ENCODE results near the gene LARGE2. TPM values are rescaled to one million over a fixed set of nuclear protein-coding genes. Genes with fewer than 3 reads are reported as not detected.

Gene LARGE2
- not detected in 2 replicates for total RNA-seq

GRCh38 chr11:45922425-45923082 is at the start of gene LARGE2:
Gene LARGE2, plus strand, starts transcription at chr11:45922656. Its CDS starts 227 bp downstream, at chr11:45922883.

GRCh38 chr11:45885274-45885920 is 37.1 kb upstream of the LARGE2 start, which contains the start of gene MAPK8IP1:
Gene MAPK8IP1, plus strand, starts transcription at chr11:45885651. Its CDS starts 170 bp downstream, at chr11:45885821.

GRCh38 chr11:45906965-45907611 is 15.4 kb upstream of the LARGE2 start, which contains the start of gene FREY1:
Gene FREY1, minus strand, starts transcription at chr11:45907271. Its CDS starts 26 bp downstream, at chr11:45907245.

GRCh38 chr11:45917623-45918330 is 4.7 kb upstream of the LARGE2 start, which contains the start of gene PEX16:
Gene PEX16, minus strand, starts transcription at chr11:45917877. Its CDS starts 66 bp downstream, at chr11:45917811.

Other genes with a start within 250 kb of the LARGE2 start
- gene SLC35C1, start 117.5 kb upstream of the LARGE2 start, total RNA-seq = 13.1 and 17.7 TPM in 2 replicates
- 17.4 and 17.8 TPM in 2 replicates for gene CRY2, start 75.2 kb upstream of the LARGE2 start, total RNA-seq
- 5.8 and 6.5 TPM in 2 replicates for gene MAPK8IP1, start 37.0 kb upstream of the LARGE2 start, total RNA-seq
- gene FREY1, start 15.4 kb upstream of the LARGE2 start, total RNA-seq = 1.5 and 1.6 TPM in 2 replicates
- gene PEX16, start 4.8 kb upstream of the LARGE2 start, total RNA-seq = 16.4 and 21.6 TPM in 2 replicates
- 18.2 and 21.9 TPM in 2 replicates for gene PHF21A, start 198.8 kb downstream of the LARGE2 start, total RNA-seq

Measured in smooth muscle cell of the pulmonary artery (primary cell).